Prostate gland (tissue), 2 donors: ENCODE measurements around the gene MRGPRD.

ENCODE experiments used
- CTCF ChIP-seq, 4 experiments: fragments of 200-600 bp in 2 of 4; fragments of 450-650 bp in 2 of 4; sonication (generic) in 2 of 4; IDR thresholded peaks; 1 replicate in 3 of 4; 2 replicates in 1 of 4; pipeline ENCODE4 v1.5.1; 2016 to 2019; ENCODE audit warnings: antibody characterized with exemption in 4 of 4, mild to moderate bottlenecking in 2 of 4, moderate library complexity in 2 of 4
- POLR2A ChIP-seq: fragments of 450-650 bp; IDR thresholded peaks from one replicate; pipeline ENCODE4 v1.6.1; 2016; ENCODE audit warnings: antibody characterized with exemption, mild to moderate bottlenecking
- POLR2AphosphoS5 ChIP-seq: sonication (generic); formaldehyde crosslinking; IDR thresholded peaks from one replicate; pipeline ENCODE4 v1.6.1; 2017; ENCODE audit warnings: antibody characterized with exemption

- TF ChIP-seq CTCF (IDR thresholded peaks at IDR 0.05) (no peak), POLR2A (no peak), POLR2AphosphoS5 (no peak)
These were observed 19.5 kb downstream of the MRGPRD start for GRCh38 chr11:68961245-68961644.
